ENCODE measurements around the gene PIK3CB.
"Not testable (repeated sequence)": the region's sequence is repeated elsewhere in the genome, so short reads cannot be mapped to it uniquely, and the experiment has no call there.

Gene PIK3CB

GRCh38 chr3:138834596-138835396 lies at the start of gene PIK3CB:
Gene PIK3CB, minus strand, starts transcription at chr3:138834928. Its CDS starts 75,585 bp downstream, at chr3:138759343.
- peak; percentile 76 for DNase-seq

- no peak for DNase-seq
Observed at GRCh38 chr3:138881233-138881632, 46.5 kb upstream of the PIK3CB start.

GRCh38 chr3:138879541-138880380 lies 45.0 kb upstream of the PIK3CB start:
- no peak for DNase-seq

GRCh38 chr3:138877226-138877625 lies 42.5 kb upstream of the PIK3CB start:
- DNase-seq, result no peak

- no peak for DNase-seq
Observed at GRCh38 chr3:138875754-138876664, 41.3 kb upstream of the PIK3CB start.

GRCh38 chr3:138875096-138875753 lies 40.5 kb upstream of the PIK3CB start:
- no peak for DNase-seq

- no peak for DNase-seq
Observed at GRCh38 chr3:138873471-138874278, 38.9 kb upstream of the PIK3CB start.

- no peak for DNase-seq
Observed at GRCh38 chr3:138872632-138873031, 37.9 kb upstream of the PIK3CB start.

- DNase-seq, result no peak
Observed at GRCh38 chr3:138867996-138868395, 33.3 kb upstream of the PIK3CB start.

GRCh38 chr3:138863776-138864113 lies 29.0 kb upstream of the PIK3CB start:
- DNase-seq, result no peak

- DNase-seq, result no peak
Observed at GRCh38 chr3:138862924-138863775, 28.4 kb upstream of the PIK3CB start.

- DNase-seq, result no peak
Observed at GRCh38 chr3:138862531-138862923, 27.8 kb upstream of the PIK3CB start.

- no peak for DNase-seq
Observed at GRCh38 chr3:138861798-138862197, 27.1 kb upstream of the PIK3CB start.

- no peak for DNase-seq
Observed at GRCh38 chr3:138856799-138857198, 22.1 kb upstream of the PIK3CB start.

- DNase-seq, result no peak
Observed at GRCh38 chr3:138854940-138855339, 20.2 kb upstream of the PIK3CB start.

- DNase-seq, result no peak
Observed at GRCh38 chr3:138854204-138854603, 19.5 kb upstream of the PIK3CB start.

- no peak for DNase-seq
Observed at GRCh38 chr3:138850151-138850550, 15.4 kb upstream of the PIK3CB start.

- DNase-seq, result no peak
Observed at GRCh38 chr3:138849222-138849940, 14.7 kb upstream of the PIK3CB start.

- DNase-seq, result no peak
Observed at GRCh38 chr3:138848696-138849095, 14.0 kb upstream of the PIK3CB start.

GRCh38 chr3:138846824-138847223 lies 12.1 kb upstream of the PIK3CB start:
- DNase-seq, result not testable (repeated sequence)

All from NCI-H524 treated with DMSO at 0.1 percent for 48 hours (cell line).